ENCODE measurements around the gene PLCH2. TPM values are rescaled to one million over a fixed set of nuclear protein-coding genes. Genes with fewer than 3 reads are reported as not detected.

The PLCH2 gene
- total and polyA plus RNA-seq, 10 of the 15 experiments (the other 5 are each of a cell fraction or from before 2014, with no cell fraction given): 0.03 to 0.73 (median 0.24) TPM; not detected in 3

DNA sequence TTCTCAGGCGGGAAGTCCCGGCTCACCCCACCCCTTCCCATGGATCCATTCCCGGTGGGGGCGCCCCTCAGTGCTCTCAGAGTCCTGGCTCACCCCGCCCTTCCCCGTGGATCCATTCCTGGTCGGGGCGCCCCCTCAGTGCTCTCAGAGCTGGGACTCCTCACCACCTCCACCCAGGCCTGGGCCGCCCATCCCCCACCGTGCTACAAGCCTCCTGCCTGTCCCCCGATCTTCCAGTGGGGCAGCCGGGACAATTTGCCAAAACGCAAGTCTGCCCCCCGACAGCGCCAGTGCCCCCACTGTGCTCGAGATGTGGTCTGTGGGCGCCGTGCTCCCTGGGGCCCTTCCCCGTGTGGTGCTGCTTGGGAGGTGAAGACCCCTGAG lies 23.2 kb upstream of the PLCH2 start (continued):
- TF ChIP-seq SIN3A (IDR thresholded peaks at IDR 0.05; ENCODE audit: low read depth, low read length): no peak
- TF ChIP-seq SREBF2 (IDR thresholded peaks at IDR 0.05; ENCODE audit: low read length): no peak

DNA sequence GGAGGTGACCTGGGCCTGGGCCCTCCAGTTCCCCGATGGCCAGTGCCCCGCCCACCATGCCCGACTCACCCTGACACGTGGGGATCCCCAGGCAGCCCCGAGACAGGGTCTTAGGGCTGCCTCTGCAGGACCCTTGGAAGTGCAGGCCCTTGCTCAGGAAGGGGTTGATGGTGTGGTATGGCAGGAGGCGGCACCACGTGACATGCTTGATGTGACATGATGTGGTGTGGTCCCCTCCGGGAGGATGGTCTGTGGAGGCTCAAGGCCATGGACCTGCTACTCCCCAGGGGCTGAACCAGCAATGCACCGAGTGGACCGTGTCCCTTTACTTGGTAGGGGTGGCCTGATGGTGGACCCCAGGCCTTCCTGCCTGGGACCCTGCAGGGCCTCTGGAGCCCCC lies 21.9 kb upstream of the PLCH2 start:
- 26% methylated on average over 10 of the region's 10 CpGs for WGBS (ENCODE audit: insufficient coverage, insufficient replicate concordance, low lambda C conversion rate, missing lambda C conversion rate)
- SMC1A ChIA-PET (ENCODE audit: uncharacterized antibody, unreplicated experiment): no interaction called here

GRCh38 chr1:2455757-2456156 lies 20.3 kb upstream of the PLCH2 start:
- ATAC-seq: no peak
- Histone ChIP-seq H3K27ac (ENCODE audit: control insufficient read depth, insufficient read depth) (no peak overlapping the region), H3K9me3 (replicated peaks; ENCODE audit: control insufficient read depth, insufficient read depth, low read length) (no peaks in the 10 kb centered on the region), H4K20me1 (ENCODE audit: control insufficient read depth, insufficient read depth) (no peaks in the 10 kb centered on the region), H3K36me3 (ENCODE audit: control insufficient read depth in 2 of 2, insufficient read depth in 2 of 2, low read length in 1 of 2) (no peaks in the 10 kb centered on the region), H3K9ac (ENCODE audit: control insufficient read depth, insufficient read depth, low read length) (no peak overlapping the region), H3K79me2 (ENCODE audit: control insufficient read depth, insufficient read depth, low read length) (no peaks in the 10 kb centered on the region), H3K4me3 (no peak overlapping the region), H3K4me1 (ENCODE audit: control insufficient read depth, insufficient read depth, low read length) (no peaks in the 10 kb centered on the region), H3K27me3 (replicated peaks in 1 of 2; ENCODE audit: control insufficient read depth in 2 of 2, insufficient read depth in 2 of 2, low read length in 1 of 2) (no peaks in the 10 kb centered on the region; a peak in 1 of 4 replicates), H2AFZ (ENCODE audit: control insufficient read depth, low read depth, low read length) (no peak overlapping the region), H3K4me2 (ENCODE audit: control insufficient read depth, insufficient read depth) (no peak overlapping the region)
- ChIA-PET POLR2A (no interaction called here), RAD21 (ENCODE audit: unreplicated experiment) (no interaction called here), SMC1A (ENCODE audit: uncharacterized antibody, unreplicated experiment) (no interaction called here), CTCF (no interaction called here)
- intact Hi-C loops (cut with micrococcal nuclease; ENCODE audit: unreplicated experiment) (no loop called here), in situ Hi-C loops (cut with MboI) (no loop called here)
- no peak for DNase-seq (ENCODE audit: low read depth, low spot score)
- no TSS peak for BruUV-seq (replicated peaks)
- TF ChIP-seq SMC3 (IDR thresholded peaks at IDR 0.05; ENCODE audit: borderline replicate concordance, low read length) (no peak), ESRRA (IDR thresholded peaks at IDR 0.05; ENCODE audit: low read length) (no peak), SMAD5 (IDR thresholded peaks at IDR 0.05; ENCODE audit: low read depth) (no peak), ZNF24 (IDR thresholded peaks at IDR 0.05) (no peak), BACH1 (IDR thresholded peaks at IDR 0.05; ENCODE audit: borderline replicate concordance) (no peak), DPF2 (IDR thresholded peaks at IDR 0.05) (no peak), ZBTB11 (CRISPR knock-in tag; IDR thresholded peaks at IDR 0.05) (no peak), NFYB (IDR thresholded peaks at IDR 0.05; ENCODE audit: insufficient read depth, low read depth, low read length) (no peak)
- TF ChIP-seq, protein P1, sequence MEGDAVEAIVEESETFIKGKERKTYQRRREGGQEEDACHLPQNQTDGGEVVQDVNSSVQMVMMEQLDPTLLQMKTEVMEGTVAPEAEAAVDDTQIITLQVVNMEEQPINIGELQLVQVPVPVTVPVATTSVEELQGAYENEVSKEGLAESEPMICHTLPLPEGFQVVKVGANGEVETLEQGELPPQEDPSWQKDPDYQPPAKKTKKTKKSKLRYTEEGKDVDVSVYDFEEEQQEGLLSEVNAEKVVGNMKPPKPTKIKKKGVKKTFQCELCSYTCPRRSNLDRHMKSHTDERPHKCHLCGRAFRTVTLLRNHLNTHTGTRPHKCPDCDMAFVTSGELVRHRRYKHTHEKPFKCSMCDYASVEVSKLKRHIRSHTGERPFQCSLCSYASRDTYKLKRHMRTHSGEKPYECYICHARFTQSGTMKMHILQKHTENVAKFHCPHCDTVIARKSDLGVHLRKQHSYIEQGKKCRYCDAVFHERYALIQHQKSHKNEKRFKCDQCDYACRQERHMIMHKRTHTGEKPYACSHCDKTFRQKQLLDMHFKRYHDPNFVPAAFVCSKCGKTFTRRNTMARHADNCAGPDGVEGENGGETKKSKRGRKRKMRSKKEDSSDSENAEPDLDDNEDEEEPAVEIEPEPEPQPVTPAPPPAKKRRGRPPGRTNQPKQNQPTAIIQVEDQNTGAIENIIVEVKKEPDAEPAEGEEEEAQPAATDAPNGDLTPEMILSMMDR (IDR thresholded peaks at IDR 0.05 in 2 of 3, conservative IDR thresholded peaks at IDR 0.05 in 1 of 3; ENCODE audit: control insufficient read depth in 2 of 3, extremely low read depth in 1 of 3, insufficient read depth in 1 of 3, low read depth in 3 of 3, low read length in 3 of 3): no peak
- 15% methylated on average over 21 of the region's 21 CpGs for WGBS (ENCODE audit: insufficient coverage, insufficient replicate concordance, low lambda C conversion rate, missing lambda C conversion rate)
- FAIRE-seq: no peak

More for the DNA sequence above, 21.9 kb upstream of the PLCH2 start:
- Histone ChIP-seq H3K79me2 (ENCODE audit: control insufficient read depth, insufficient read depth, low read length) (no peaks in the 10 kb centered on the region), H3K4me1 (ENCODE audit: control insufficient read depth, insufficient read depth, low read length) (no peaks in the 10 kb centered on the region), H3K9ac (ENCODE audit: control insufficient read depth, insufficient read depth, low read length) (no peak overlapping the region), H2AFZ (ENCODE audit: control insufficient read depth, low read depth, low read length) (no peak overlapping the region), H3K9me3 (replicated peaks; ENCODE audit: control insufficient read depth, insufficient read depth, low read length) (no peaks in the 10 kb centered on the region), H3K36me3 (ENCODE audit: control insufficient read depth in 2 of 2, insufficient read depth in 2 of 2, low read length in 1 of 2) (no peaks in the 10 kb centered on the region), H3K27ac (ENCODE audit: control insufficient read depth, insufficient read depth) (no peak overlapping the region), H4K20me1 (ENCODE audit: control insufficient read depth, insufficient read depth) (no peaks in the 10 kb centered on the region), H3K27me3 (replicated peaks in 1 of 2; ENCODE audit: control insufficient read depth in 2 of 2, insufficient read depth in 2 of 2, low read length in 1 of 2) (no peaks in the 10 kb centered on the region; a peak in 1 of 4 replicates), H3K4me2 (ENCODE audit: control insufficient read depth, insufficient read depth) (no peak overlapping the region), H3K4me3 (no peak overlapping the region)
- TF ChIP-seq HDAC2 (IDR thresholded peaks at IDR 0.05) (no peak), BACH1 (IDR thresholded peaks at IDR 0.05; ENCODE audit: borderline replicate concordance) (no peak), SMAD1 (IDR thresholded peaks at IDR 0.05; ENCODE audit: low read depth, partially characterized antibody) (no peak), LARP7 (IDR thresholded peaks at IDR 0.05) (no peak), BHLHE40 (IDR thresholded peaks at IDR 0.05; ENCODE audit: borderline replicate concordance in 1 of 2, low read depth in 2 of 2, low read length in 1 of 2) (no peak)
- BruUV-seq (replicated peaks): no TSS peak
- ChIA-PET CTCF (no interaction called here), POLR2A (no interaction called here), RAD21 (ENCODE audit: unreplicated experiment) (no interaction called here)
- intact Hi-C loops (cut with micrococcal nuclease; ENCODE audit: unreplicated experiment): no loop called here
- in situ Hi-C loops (cut with MboI): no loop called here
- FAIRE-seq (no peak), DNase-seq (ENCODE audit: low read depth, low spot score) (no peak), ATAC-seq (no peak)

All from GM12878 (cell line).